Gastrocnemius medialis (tissue), 4 donors: ENCODE measurements around the gene SLC5A10.

Experiments used
- CTCF ChIP-seq, 5 experiments: fragments of 450-650 bp in 3 of 5; fragments of 200-600 bp in 2 of 5; sonication (generic) in 2 of 5; IDR thresholded peaks in 4 of 5; conservative IDR thresholded peaks in 1 of 5; 1 replicate in 4 of 5; 2 replicates in 1 of 5; pipeline ENCODE4 v1.5.1; 2016 to 2019; ENCODE audit warnings: antibody characterized with exemption in 5 of 5, mild to moderate bottlenecking in 3 of 5, moderate library complexity in 3 of 5
- POLR2A ChIP-seq, 2 donors: fragments of 450-650 bp; IDR thresholded peaks; one replicate each; pipeline ENCODE4 v1.6.1; 2017; ENCODE audit warnings: antibody characterized with exemption in 2 of 2, mild to moderate bottlenecking in 2 of 2, moderate library complexity in 2 of 2

GRCh38 chr17:18960241-18960665 lies 8.3 kb downstream of the SLC5A10 start:
- TF ChIP-seq CTCF (IDR thresholded peaks at IDR 0.05 in 4 of 5, conservative IDR thresholded peaks at IDR 0.05 in 1 of 5) (no peak), POLR2A (IDR thresholded peaks at IDR 0.05) (no peak)
